ENCODE results near the gene KDM4B. TPM values are rescaled to one million over a fixed set of nuclear protein-coding genes. Genes with fewer than 3 reads are reported as not detected.

The KDM4B gene
- total and polyA plus RNA-seq, 9 of the 15 experiments (the other 6 are each of a cell fraction or from before 2014, with no cell fraction given) = 0.21 to 29.9 (median 7.3) TPM

- TF ChIP-seq ZBTB40 (IDR thresholded peaks at IDR 0.05) = no peak
- no peak for TF ChIP-seq ZBTB40 (CRISPR knock-in tag; IDR thresholded peaks at IDR 0.05)
- no peak for TF ChIP-seq LEF1 (IDR thresholded peaks at IDR 0.05)
- peak; percentile 43; the same call in 1 of the 2 replicates for TF ChIP-seq STAT5A (IDR thresholded peaks at IDR 0.05; ENCODE audit: borderline replicate concordance, low read length)
- no peak for TF ChIP-seq LARP7 (IDR thresholded peaks at IDR 0.05)
- TF ChIP-seq MBD1 (CRISPR knock-in tag; IDR thresholded peaks at IDR 0.05) = no peak
- peak; percentile 49 for TF ChIP-seq MEIS2 (IDR thresholded peaks at IDR 0.05; ENCODE audit: partially characterized antibody)
- TF ChIP-seq BRD4 (IDR thresholded peaks at IDR 0.05) = no peak
- TF ChIP-seq TFAM (CRISPR knock-in tag; conservative IDR thresholded peaks at IDR 0.05) = no peak
- peak; percentile 53; the same call in 1 of the 2 replicates for TF ChIP-seq EP300 (IDR thresholded peaks at IDR 0.05; ENCODE audit: low read length)
- no peak for TF ChIP-seq KDM1A (IDR thresholded peaks at IDR 0.05)
- no peak for TF ChIP-seq ARID3A (IDR thresholded peaks at IDR 0.05; ENCODE audit: borderline replicate concordance, low read depth, low read length)
- TF ChIP-seq ZNF24 (IDR thresholded peaks at IDR 0.05) = no peak
- no peak for TF ChIP-seq MLX (CRISPR knock-in tag; conservative IDR thresholded peaks at IDR 0.05)
- TF ChIP-seq NFRKB (IDR thresholded peaks at IDR 0.05; ENCODE audit: low read depth) = no peak
- no peak for TF ChIP-seq KDM4B (IDR thresholded peaks at IDR 0.05; ENCODE audit: borderline replicate concordance in 2 of 2, low read depth in 1 of 2)
Measured at GRCh38 chr19:4991996-4992698, 23.2 kb downstream of the KDM4B start (continued).
